Osteoblast (primary cell): Measurements from ENCODE around the gene MEF2B. TPM values are rescaled to one million over a fixed set of nuclear protein-coding genes. Genes with fewer than 3 reads are reported as not detected.

ENCODE experiments used
- DNase-seq: peaks from one replicate; pipeline ENCODE4 v3.0.0; 2011; ENCODE audit warnings: low spot score, mixed read lengths; ENCODE audit not compliant: insufficient read length; ENCODE audit errors: missing footprints
- H2AFZ ChIP-seq: 2 replicates; pipeline ENCODE4 v1.6.0; 2011; ENCODE audit warnings: mild to moderate bottlenecking, low read length
- H3K27ac ChIP-seq: 2 replicates; pipeline ENCODE4 v1.5.1; 2011; ENCODE audit warnings: mild to moderate bottlenecking, low read depth, low read length, moderate library complexity
- H3K27me3 ChIP-seq: 2 replicates; pipeline ENCODE4 v1.6.0; 2012; ENCODE audit warnings: mild to moderate bottlenecking, control low read depth, inconsistent platforms, low read length, moderate library complexity; ENCODE audit not compliant: insufficient read depth
- H3K36me3 ChIP-seq: 2 replicates; pipeline ENCODE4 v1.5.1; 2011; ENCODE audit warnings: mild to moderate bottlenecking, low read length, control low read depth, moderate library complexity; ENCODE audit not compliant: insufficient read depth
- H3K4me1 ChIP-seq: 2 replicates; pipeline ENCODE4 v1.5.1; 2011; ENCODE audit warnings: mild to moderate bottlenecking, low read length, control low read depth, moderate library complexity; ENCODE audit not compliant: insufficient read depth
- H3K4me2 ChIP-seq: 2 replicates; pipeline ENCODE4 v1.6.0; 2011; ENCODE audit warnings: mild to moderate bottlenecking, low read length; ENCODE audit not compliant: insufficient read depth
- H3K4me3 ChIP-seq: fragments of 200-600 bp; sonication (generic); 3 replicates; pipeline ENCODE4 v1.5.1; 2012; ENCODE audit warnings: mild to moderate bottlenecking, low read length, inconsistent platforms; ENCODE audit not compliant: insufficient read depth
- H3K79me2 ChIP-seq: 2 replicates; pipeline ENCODE4 v1.6.0; 2012; ENCODE audit warnings: mild to moderate bottlenecking, low read length, control low read depth, inconsistent platforms; ENCODE audit not compliant: insufficient read depth
- H3K9me3 ChIP-seq: 2 replicates; pipeline ENCODE4 v1.5.1; 2011; ENCODE audit warnings: low read depth, low read length, control low read depth
- H4K20me1 ChIP-seq: 2 replicates; pipeline ENCODE4 v1.6.0; 2012; ENCODE audit warnings: mild to moderate bottlenecking, low read length, control low read depth; ENCODE audit not compliant: insufficient read depth
- total RNA-seq: library from RNA; depleted of rRNA; stranded (reverse); fragments of >200 nt; gene quantifications from 2 replicates; pipeline ENCODE4 v1.2.3, GENCODE V29; 2012
- TF ChIP-seq, protein P1 (sequence below): IDR thresholded peaks from 2 replicates; pipeline ENCODE4 v1.5.1; 2011; ENCODE audit warnings: mild to moderate bottlenecking, low read depth, low read length, moderate library complexity; ENCODE audit errors: extremely low read depth

The MEF2B gene
- total RNA-seq, 1 donor = 0.36 TPM

- DNase-seq = peak; percentile 37
Observed at GRCh38 chr19:19211499-19212420, 41.7 kb upstream of the MEF2B start, which contains the start of gene NCAN. TSS of gene NCAN (plus strand) at chr19:19211958. CDS start at chr19:19216954, 4,996 bp downstream.

DNA sequence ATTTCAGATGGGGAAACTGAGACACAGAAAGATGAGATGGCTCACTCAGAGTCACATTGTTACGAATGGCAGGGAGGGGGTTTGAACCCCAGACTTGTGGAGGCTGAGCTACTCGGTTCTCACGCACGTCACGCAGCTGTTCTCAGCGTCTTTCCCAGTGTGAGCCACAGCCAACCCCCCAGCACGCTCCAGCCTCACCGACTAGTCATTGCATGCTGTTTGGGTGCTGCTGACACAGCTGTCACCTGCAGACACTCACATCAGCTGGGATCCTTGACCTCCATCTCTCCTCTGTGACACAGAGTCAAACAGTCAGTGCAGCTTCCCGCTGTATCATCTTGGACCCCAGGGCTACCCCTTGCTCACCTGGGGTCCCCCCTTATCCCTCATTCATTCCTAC lies 39.3 kb upstream of the MEF2B start:
- Histone ChIP-seq H3K4me1 (no peaks in the 10 kb centered on the region), H2AFZ (no peak overlapping the region), H3K9me3 (no peaks in the 10 kb centered on the region), H3K27me3 (peaks cover 23% of the 10 kb centered on the region), H3K79me2 (no peaks in the 10 kb centered on the region), H3K27ac (no peak overlapping the region), H3K4me2 (no peak overlapping the region), H3K36me3 (no peaks in the 10 kb centered on the region), H3K4me3 (no peak overlapping the region), H4K20me1 (no peaks in the 10 kb centered on the region)
- peak; percentile 17 for DNase-seq
- TF ChIP-seq, protein P1, sequence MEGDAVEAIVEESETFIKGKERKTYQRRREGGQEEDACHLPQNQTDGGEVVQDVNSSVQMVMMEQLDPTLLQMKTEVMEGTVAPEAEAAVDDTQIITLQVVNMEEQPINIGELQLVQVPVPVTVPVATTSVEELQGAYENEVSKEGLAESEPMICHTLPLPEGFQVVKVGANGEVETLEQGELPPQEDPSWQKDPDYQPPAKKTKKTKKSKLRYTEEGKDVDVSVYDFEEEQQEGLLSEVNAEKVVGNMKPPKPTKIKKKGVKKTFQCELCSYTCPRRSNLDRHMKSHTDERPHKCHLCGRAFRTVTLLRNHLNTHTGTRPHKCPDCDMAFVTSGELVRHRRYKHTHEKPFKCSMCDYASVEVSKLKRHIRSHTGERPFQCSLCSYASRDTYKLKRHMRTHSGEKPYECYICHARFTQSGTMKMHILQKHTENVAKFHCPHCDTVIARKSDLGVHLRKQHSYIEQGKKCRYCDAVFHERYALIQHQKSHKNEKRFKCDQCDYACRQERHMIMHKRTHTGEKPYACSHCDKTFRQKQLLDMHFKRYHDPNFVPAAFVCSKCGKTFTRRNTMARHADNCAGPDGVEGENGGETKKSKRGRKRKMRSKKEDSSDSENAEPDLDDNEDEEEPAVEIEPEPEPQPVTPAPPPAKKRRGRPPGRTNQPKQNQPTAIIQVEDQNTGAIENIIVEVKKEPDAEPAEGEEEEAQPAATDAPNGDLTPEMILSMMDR = no peak

More at GRCh38 chr19:19211499-19212420, 41.7 kb upstream of the MEF2B start, which contains the start of gene NCAN:
- Histone ChIP-seq H3K4me3 (no peak within 1 kb of the TSS), H3K27me3 (peaks cover 24% of the 10 kb centered on the region), H3K79me2 (no peaks in the 10 kb centered on the region), H3K36me3 (no peaks in the 10 kb centered on the region), H3K4me2 (no peak within 1 kb of the TSS), H4K20me1 (peaks cover 7% of the 10 kb centered on the region), H3K27ac (no peak within 1 kb of the TSS), H3K4me1 (no peaks in the 10 kb centered on the region), H2AFZ (no peak within 1 kb of the TSS), H3K9me3 (no peaks in the 10 kb centered on the region)
- TF ChIP-seq, protein P1 = no peak

- Histone ChIP-seq H3K9me3 (no peaks in the 10 kb centered on the region), H3K4me1 (peaks cover 3% of the 10 kb centered on the region), H3K4me3 (no peak overlapping the region), H2AFZ (no peak overlapping the region), H3K4me2 (no peak overlapping the region), H3K27me3 (peaks cover 19% of the 10 kb centered on the region), H3K27ac (no peak overlapping the region), H3K79me2 (peaks cover under 1% of the 10 kb centered on the region), H4K20me1 (no peaks in the 10 kb centered on the region), H3K36me3 (no peaks in the 10 kb centered on the region)
- TF ChIP-seq, protein P1 = no peak
- peak; percentile 57 for DNase-seq
Observed at GRCh38 chr19:19207637-19208572, 37.8 kb upstream of the MEF2B start.
